Heart left ventricle (tissue), 16 donors: ENCODE data around the gene STARD9. TPM values are rescaled to one million over a fixed set of nuclear protein-coding genes. Genes with fewer than 3 reads are reported as not detected.

Source experiments
- ATAC-seq, 4 donors: fragments of 200-7000 bp; cut with Tn5 transposase; one replicate each; pipeline ENCODE4 v1.9.1; 2020 to 2022; ENCODE audit warnings: moderate library complexity in 4 of 4, mild to moderate bottlenecking in 3 of 4, moderate number of reproducible peaks in 1 of 4
- DNase-seq, 5 donors: peaks; one replicate each; pipeline ENCODE4 v3.0.0-alpha.2; 2020
- H3K27ac ChIP-seq, 12 donors: fragments of 200-600 bp; sonication (generic) in 4 of 12; one replicate each; pipeline versions ENCODE4 v1.5.0 to v1.8.0; 2016 to 2022; ENCODE audit warnings: mild to moderate bottlenecking in 2 of 12
- H3K27me3 ChIP-seq, 9 donors: fragments of 200-600 bp; sonication (generic) in 2 of 9; one replicate each; pipeline versions ENCODE4 v1.5.1 to v1.8.0; 2016 to 2022; ENCODE audit warnings: mild to moderate bottlenecking in 3 of 9
- H3K36me3 ChIP-seq, 9 donors: fragments of 200-600 bp; sonication (generic) in 2 of 9; one replicate each; pipeline versions ENCODE4 v1.5.0 to v1.8.0; 2018 to 2022; ENCODE audit warnings: mild to moderate bottlenecking in 2 of 9
- H3K4me1 ChIP-seq, 12 donors: fragments of 200-600 bp; sonication (generic) in 4 of 12; one replicate each; pipeline versions ENCODE4 v1.5.0 to v1.8.0; 2016 to 2022; ENCODE audit warnings: mild to moderate bottlenecking in 3 of 12
- H3K4me3 ChIP-seq, 12 donors: fragments of 200-600 bp; sonication (generic) in 4 of 12; one replicate each; pipeline versions ENCODE4 v1.5.0 to v1.8.0; 2017 to 2022; ENCODE audit warnings: mild to moderate bottlenecking in 9 of 12, moderate library complexity in 4 of 12
- H3K9me3 ChIP-seq, 12 donors: fragments of 200-600 bp; sonication (generic) in 4 of 12; one replicate each; pipeline versions ENCODE4 v1.5.0 to v1.8.0; 2016 to 2022; ENCODE audit warnings: mild to moderate bottlenecking in 1 of 12
- CTCF ChIP-seq, 12 donors: fragments of 200-600 bp; sonication (generic) in 4 of 12; IDR thresholded peaks; one replicate each; pipeline versions ENCODE4 v1.5.0 to v1.8.0; 2018 to 2022; ENCODE audit warnings: antibody characterized with exemption in 12 of 12, mild to moderate bottlenecking in 5 of 12
- POLR2A ChIP-seq, 2 donors: fragments of 450-650 bp; IDR thresholded peaks; one replicate each; pipeline ENCODE4 v1.6.1; 2017; ENCODE audit warnings: antibody characterized with exemption in 2 of 2, mild to moderate bottlenecking in 2 of 2, moderate library complexity in 2 of 2
- WGBS, 4 donors: extraction: QIAGEN DNeasy Blood & Tissue Kit in 2 of 4; methylation state at CpG; one replicate each; pipeline versions ENCODE4 v1.1.5 to v1.1.7; 2013 to 2018; 5-methylcytosine and 5-hydroxymethylcytosine counted together
- intact Hi-C, 10 donors: fragments of 100-400 bp; cut with DNase I; formaldehyde crosslinking; loops; one replicate each; pipeline versions ENCODE4 v1.11.1 to v1.14.2; 2022
- polyA plus RNA-seq, 2 donors: library from polyadenylated mRNA; stranded (reverse); fragments of 200-250 nt; gene quantifications; one replicate each; pipeline ENCODE4 v1.2.3, GENCODE V29; 2013
- total RNA-seq, 9 donors: library from RNA; depleted of rRNA in 2 of 9; stranded (reverse); fragments of >200 nt in 2 of 9; fragmentation: NEBNext Ultra II Directional in 3 of 9; extraction: Animal tissue kit (Norgen Biotek cat#: 25700) in 3 of 9; gene quantifications; one replicate each; pipeline versions ENCODE4 v1.1.0 to v1.2.4, GENCODE V29; 2016 to 2023
- donor health status: ischemic (EF 13 %, LVEDD 7.1; RV severe dilation, severe dysfunction).
- donor health status: healthy with polysubstance abuse.
- donor health status: DM: no; HTN: yes; CAD: no.
- donor health status: DM: no; HTN: no; CAD: no.
- donor health status: ischemic (EF 25% LVEDD 6.9; RV normal size, moderate dysfunction).
- donor health status: ischemic (EF 25% LVEDD 5.7; RV mildly dilated, moderate dysfunction).
- donor health status: healthy.
- donor health status: DM: yes; HTN: yes; CAD: no.
- donor health status: ischemic (EF 35%, LVEDD 5.7; RV mildly dilated, moderate dysfunction).
- donor health status: nonischemic (EF 11% LVEDD 7.7; RV severe dilation, severe dysfunction).
- donor health status: DM: yes; HTN: yes; CAD: no.
- donor health status: PGD.
- donor health status: ischemic (EF 29% LVEDD 5.4; RV normal size, mild dysfunction).
- donor health status: nonischemic (EF 23%, LVEDD 6.1; RV moderate dilation, normal function).

STARD9 gene
- total and polyA plus RNA-seq, 11 donors, result 3.7 to 11.1 (median 8.0) TPM

- no peaks in the 10 kb centered on the region for H3K9me3 ChIP-seq
- H3K36me3 ChIP-seq, result peaks cover 0 to 65% (median 60%) of the 10 kb centered on the region in 9 donors
- H3K27me3 ChIP-seq, result no peaks in the 10 kb centered on the region
- H3K4me3 ChIP-seq, result no peak overlapping the region
- H3K27ac ChIP-seq, result no peak overlapping the region
- DNase-seq, result no peak
- no peak for TF ChIP-seq POLR2A (IDR thresholded peaks at IDR 0.05)
- no peak for TF ChIP-seq CTCF (IDR thresholded peaks at IDR 0.05)
- H3K4me1 ChIP-seq, result peaks cover 7 to 22% (median 15%) of the 10 kb centered on the region in 12 donors
- WGBS, 4 donors, result 92 to 95% (median 94%) methylated on average over 6 of the region's 6 CpGs
- ATAC-seq, result no peak
- intact Hi-C loops, result loop anchor here in 6 of 10 donors (10.0 kb wide), 1 partner anchor 191 kb away; the partner anchor contains the start of gene TTBK2 (in 6 of the 6)
These were observed 158.8 kb downstream of the STARD9 start for GRCh38 chr15:42734076-42734672.

GRCh38 chr15:42735382-42736165 is 160.2 kb downstream of the STARD9 start:
- ATAC-seq, result no peak
- peak overlapping the region in 5 of 12 donors; percentile 20 to 98 (median 90) for H3K27ac ChIP-seq
- WGBS, 4 donors, result 79 to 85% (median 83%) methylated on average over 19 of the region's 19 CpGs
- peaks cover 7 to 22% (median 15%) of the 10 kb centered on the region in 12 donors for H3K4me1 ChIP-seq
- TF ChIP-seq CTCF (IDR thresholded peaks at IDR 0.05), result no peak
- TF ChIP-seq POLR2A (IDR thresholded peaks at IDR 0.05), result no peak
- H3K27me3 ChIP-seq, result no peaks in the 10 kb centered on the region
- no peak for DNase-seq
- peaks cover 0 to 51% (median 46%) of the 10 kb centered on the region in 9 donors for H3K36me3 ChIP-seq
- intact Hi-C loops, result loop anchor here in 8 of 10 donors (2.0 to 10.0 kb wide), 2 partner anchors 185 to 189 kb away; partner anchors contain the start of gene TTBK2 (in 8 of the 8)
- H3K9me3 ChIP-seq, result no peaks in the 10 kb centered on the region
- H3K4me3 ChIP-seq, result peak overlapping the region; percentile 68 to 98 (median 94)

- WGBS, 4 donors, result 1 to 5% (median 2%) methylated on average over 10 to 55 of the region's 55 CpGs
- DNase-seq, result no peak
- H3K27me3 ChIP-seq, result no peaks in the 10 kb centered on the region
- peak overlapping the region; percentile 68 to 98 (median 94) for H3K4me3 ChIP-seq
- H3K4me1 ChIP-seq, result peaks cover 7 to 22% (median 15%) of the 10 kb centered on the region in 12 donors
- intact Hi-C loops, result loop anchor here in 8 of 10 donors (2.0 to 10.0 kb wide), 2 partner anchors 185 to 189 kb away; partner anchors contain the start of gene TTBK2 (in 8 of the 8)
- H3K36me3 ChIP-seq, result peaks cover 0 to 44% (median 39%) of the 10 kb centered on the region in 9 donors
- ATAC-seq, result peak in 2 of 4 donors; percentile 45 to 62
- no peak for TF ChIP-seq CTCF (IDR thresholded peaks at IDR 0.05)
- TF ChIP-seq POLR2A (IDR thresholded peaks at IDR 0.05), result no peak
- peak overlapping the region; percentile 78 to 98 (median 88) for H3K27ac ChIP-seq
- H3K9me3 ChIP-seq, result no peaks in the 10 kb centered on the region
These were observed 160.9 kb downstream of the STARD9 start for GRCh38 chr15:42736178-42736792.
